ENCODE data around the gene RBMS3. TPM values are rescaled to one million over a fixed set of nuclear protein-coding genes. Genes with fewer than 3 reads are reported as not detected.

The RBMS3 gene
- total and polyA plus RNA-seq, 12 donors: 8.7 to 90.1 (median 51.2) TPM

DNA sequence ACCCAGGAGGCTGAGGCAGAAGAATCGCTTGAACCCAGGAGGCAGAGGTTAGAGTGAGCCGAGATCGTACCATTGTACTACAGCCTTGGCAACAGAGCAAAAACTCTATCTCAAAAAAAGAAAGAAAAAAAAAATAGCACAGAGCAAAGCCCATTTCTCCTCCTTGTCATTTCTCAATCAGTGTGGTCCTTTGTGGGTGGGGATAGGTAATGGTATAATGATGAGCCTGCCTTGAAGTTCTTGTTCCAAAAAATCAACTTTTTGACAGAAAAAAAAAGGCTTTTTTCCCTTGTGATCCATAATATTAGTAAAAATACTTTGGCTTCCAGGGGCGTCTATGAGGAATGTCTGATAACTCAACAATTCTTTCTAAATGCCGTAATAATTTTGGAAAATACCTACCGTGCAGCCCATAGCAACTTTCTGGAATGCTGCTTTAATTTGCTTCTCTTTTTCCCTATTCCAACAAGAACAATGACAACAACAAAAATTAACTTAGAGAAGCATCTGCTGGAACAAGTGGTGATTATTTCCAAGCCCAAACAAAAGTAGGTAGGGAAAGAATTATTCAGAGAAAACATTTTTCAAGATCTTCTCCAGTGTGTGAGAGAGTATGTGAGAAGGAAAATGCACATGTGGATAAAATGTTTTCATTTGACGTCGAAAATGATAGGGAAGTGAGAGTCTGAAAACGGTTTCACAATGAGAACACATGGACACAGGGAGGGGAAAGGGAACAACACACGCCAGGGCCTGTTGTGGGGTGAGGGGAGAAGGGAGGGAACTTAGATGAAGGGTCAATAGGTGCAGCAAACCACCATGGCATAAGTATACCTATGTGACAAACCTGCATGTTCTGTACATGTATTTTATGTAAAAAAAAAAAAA is 337.8 kb downstream of the RBMS3 start:
- DNase-seq: peak in 2 of 7 donors; percentile 13 to 16
- 60 to 72% (median 69%) methylated on average over 10 of the region's 10 CpGs for WGBS, 4 donors

GRCh38 chr3:29619676-29620075 is 338.8 kb downstream of the RBMS3 start:
- H3K4me1 ChIP-seq (replicated peaks in 1 of 2): peaks cover 0 to 11% of the 10 kb centered on the region in 2 donors
- no peaks in the 10 kb centered on the region for H3K9me3 ChIP-seq (replicated peaks in 1 of 3)
- H3K4me3 ChIP-seq: no peak overlapping the region
- DNase-seq: no peak
- no peaks in the 10 kb centered on the region for H3K36me3 ChIP-seq (replicated peaks in 1 of 2)
- intact Hi-C loops (cut with DNase I): no loop called here
- WGBS, 4 donors: 60 to 75% (median 64%) methylated on average over 4 of the region's 4 CpGs
- TF ChIP-seq CTCF (IDR thresholded peaks at IDR 0.05): no peak
- no peak for TF ChIP-seq POLR2A (IDR thresholded peaks at IDR 0.05)
- no peak overlapping the region for H3K27ac ChIP-seq
- no peaks in the 10 kb centered on the region for H3K27me3 ChIP-seq

More for the DNA sequence above, 337.8 kb downstream of the RBMS3 start:
- no peak for TF ChIP-seq POLR2A (IDR thresholded peaks at IDR 0.05)
- no peak for TF ChIP-seq CTCF (IDR thresholded peaks at IDR 0.05)
- peak overlapping the region in 2 of 5 donors; percentile 20 to 36 for H3K27ac ChIP-seq
- H3K36me3 ChIP-seq (replicated peaks in 1 of 2): no peaks in the 10 kb centered on the region
- no peaks in the 10 kb centered on the region for H3K27me3 ChIP-seq
- intact Hi-C loops (cut with DNase I): no loop called here
- H3K4me3 ChIP-seq: peak overlapping the region in 1 of 4 donors; percentile 7
- peaks cover 0 to 11% of the 10 kb centered on the region in 2 donors for H3K4me1 ChIP-seq (replicated peaks in 1 of 2)
- H3K9me3 ChIP-seq (replicated peaks in 1 of 3): no peaks in the 10 kb centered on the region

- no peak overlapping the region for H3K4me3 ChIP-seq
- H3K27me3 ChIP-seq: no peaks in the 10 kb centered on the region
- no peak overlapping the region for H3K27ac ChIP-seq
- no peak for TF ChIP-seq POLR2A (IDR thresholded peaks at IDR 0.05)
- TF ChIP-seq CTCF (IDR thresholded peaks at IDR 0.05): no peak
- no peak for DNase-seq
- no peaks in the 10 kb centered on the region for H3K4me1 ChIP-seq (replicated peaks in 1 of 2)
- H3K9me3 ChIP-seq (replicated peaks in 1 of 3): no peaks in the 10 kb centered on the region
- intact Hi-C loops (cut with DNase I): no loop called here
- H3K36me3 ChIP-seq (replicated peaks in 1 of 2): no peaks in the 10 kb centered on the region
- WGBS, 4 donors: 88 to 93% (median 90%) methylated on average over 2 of the region's 2 CpGs
Observed at GRCh38 chr3:29627136-29628117, 346.6 kb downstream of the RBMS3 start.

- WGBS, 4 donors: 69 to 75% (median 73%) methylated on average over 2 of the region's 2 CpGs
- no peaks in the 10 kb centered on the region for H3K27me3 ChIP-seq
- H3K9me3 ChIP-seq (replicated peaks in 1 of 3): no peaks in the 10 kb centered on the region
- TF ChIP-seq CTCF (IDR thresholded peaks at IDR 0.05) (no peak), POLR2A (IDR thresholded peaks at IDR 0.05) (no peak)
- no peaks in the 10 kb centered on the region for H3K4me1 ChIP-seq (replicated peaks in 1 of 2)
- no peak overlapping the region for H3K4me3 ChIP-seq
- no peaks in the 10 kb centered on the region for H3K36me3 ChIP-seq (replicated peaks in 1 of 2)
- no peak for DNase-seq
- intact Hi-C loops (cut with DNase I): no loop called here
- no peak overlapping the region for H3K27ac ChIP-seq
Observed at GRCh38 chr3:29628795-29629194, 347.9 kb downstream of the RBMS3 start.
